Ishikawa (cell line): Measurements from ENCODE around the gene KIR3DL3.

ENCODE experiments used
- CEBPB ChIP-seq: IDR thresholded peaks from 2 replicates; pipeline ENCODE4 v1.6.1; 2012
- CREB1 ChIP-seq: IDR thresholded peaks from 2 replicates; pipeline ENCODE4 v1.6.1; 2012; ENCODE audit warnings: low read depth
- EGR1 ChIP-seq: IDR thresholded peaks from 2 replicates; pipeline ENCODE4 v1.6.1; 2012
- EP300 ChIP-seq: IDR thresholded peaks from 2 replicates; pipeline ENCODE4 v1.6.1; 2012; ENCODE audit warnings: borderline replicate concordance
- MAX ChIP-seq: IDR thresholded peaks from 2 replicates; pipeline ENCODE4 v1.6.1; 2012
- RAD21 ChIP-seq: IDR thresholded peaks from 2 replicates; pipeline ENCODE4 v1.6.1; 2012; ENCODE audit warnings: low read depth
- REST ChIP-seq: IDR thresholded peaks from 2 replicates; pipeline ENCODE4 v1.6.1; 2012; ENCODE audit warnings: low read depth, mild to moderate bottlenecking
- TAF1 ChIP-seq: IDR thresholded peaks from 2 replicates; pipeline ENCODE4 v1.6.1; 2012; ENCODE audit warnings: low read depth, mild to moderate bottlenecking
- TCF12 ChIP-seq: IDR thresholded peaks from 2 replicates; pipeline ENCODE4 v1.6.1; 2012; ENCODE audit warnings: low read depth
- TEAD4 ChIP-seq: IDR thresholded peaks from 2 replicates; pipeline ENCODE4 v1.6.1; 2012
- YY1 ChIP-seq: IDR thresholded peaks from 2 replicates; pipeline ENCODE4 v1.6.1; 2012; ENCODE audit warnings: low read depth
- ZBTB7A ChIP-seq: IDR thresholded peaks from 2 replicates; pipeline ENCODE4 v1.6.1; 2012; ENCODE audit warnings: low read depth

GRCh38 chr19:54724644-54725043 is 402 bp downstream of the KIR3DL3 start:
- no peak for TF ChIP-seq MAX
- TF ChIP-seq REST: no peak
- TF ChIP-seq CREB1: no peak
- no peak for TF ChIP-seq RAD21
- TF ChIP-seq YY1: no peak
- TF ChIP-seq TCF12: no peak
- TF ChIP-seq EGR1: no peak
- TF ChIP-seq CEBPB: no peak
- TF ChIP-seq EP300: no peak
- no peak for TF ChIP-seq ZBTB7A
- no peak for TF ChIP-seq TEAD4
- TF ChIP-seq TAF1: no peak
